GM06990 (cell line): ENCODE measurements around the gene RHD.
"Not testable (repeated sequence)": the region's sequence is repeated elsewhere in the genome, so short reads cannot be mapped to it uniquely, and the experiment has no call there.

Experiments used
- DNase-seq: peaks from one replicate; pipeline ENCODE4 v3.0.0-alpha.2; 2011; ENCODE audit not compliant: insufficient read length; ENCODE audit errors: extremely low read depth
- H3K27me3 ChIP-seq: replicated peaks from 2 replicates; pipeline ENCODE4 v1.6.0; 2011; ENCODE audit warnings: low read length; ENCODE audit not compliant: control insufficient read depth, insufficient read depth
- H3K36me3 ChIP-seq: 2 replicates; pipeline ENCODE4 v1.5.1; 2011; ENCODE audit warnings: low read length; ENCODE audit not compliant: control insufficient read depth, insufficient read depth
- H3K4me3 ChIP-seq: replicated peaks from 2 replicates; pipeline ENCODE4 v1.5.1; 2011; ENCODE audit warnings: low read depth, mild to moderate bottlenecking, control low read depth, low read length
- CTCF ChIP-seq: IDR thresholded peaks from 2 replicates; pipeline ENCODE4 v1.5.1; 2011; ENCODE audit warnings: low read length, control low read depth, mild to moderate bottlenecking, inconsistent platforms; ENCODE audit not compliant: insufficient read depth, poor library complexity, severe bottlenecking

RHD gene

DNA sequence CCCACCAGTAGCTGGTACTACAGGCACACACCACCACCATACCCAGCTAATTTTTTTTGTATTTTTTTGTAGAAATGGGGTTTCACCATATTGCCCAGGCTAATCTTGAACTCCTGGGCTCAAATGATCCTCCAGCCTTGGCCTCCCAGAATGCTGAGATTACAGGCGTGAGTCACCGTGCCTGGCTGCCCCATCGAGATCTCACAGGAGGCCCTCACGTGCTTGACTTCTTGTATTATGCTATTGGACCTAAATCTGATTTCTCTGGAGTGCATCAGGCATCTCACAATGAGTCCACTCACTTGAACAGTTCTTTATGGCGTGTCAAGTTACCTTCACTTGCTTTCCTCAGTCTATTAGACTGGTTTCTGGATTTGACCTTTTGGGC lies 15.7 kb upstream of the RHD start:
- DNase-seq: no peak
- Histone ChIP-seq H3K4me3 (no peak overlapping the region), H3K36me3 (no peaks in the 10 kb centered on the region), H3K27me3 (no peaks in the 10 kb centered on the region)
- TF ChIP-seq CTCF: no peak

GRCh38 chr1:25257196-25257595 lies 15.1 kb upstream of the RHD start:
- H3K4me3 ChIP-seq: no peak overlapping the region
- no peaks in the 10 kb centered on the region for H3K27me3 ChIP-seq
- no peaks in the 10 kb centered on the region for H3K36me3 ChIP-seq
- DNase-seq: no peak
- TF ChIP-seq CTCF: no peak

- not testable (repeated sequence) for DNase-seq
Observed at GRCh38 chr1:25259813-25260212, 12.5 kb upstream of the RHD start.

GRCh38 chr1:25260336-25260735 lies 12.0 kb upstream of the RHD start:
- not testable (repeated sequence) for H3K27me3 ChIP-seq, DNase-seq, H3K36me3 ChIP-seq, H3K4me3 ChIP-seq

More at GRCh38 chr1:25259813-25260212, 12.5 kb upstream of the RHD start:
- not testable (repeated sequence) for H3K27me3 ChIP-seq, H3K4me3 ChIP-seq, H3K36me3 ChIP-seq

DNA sequence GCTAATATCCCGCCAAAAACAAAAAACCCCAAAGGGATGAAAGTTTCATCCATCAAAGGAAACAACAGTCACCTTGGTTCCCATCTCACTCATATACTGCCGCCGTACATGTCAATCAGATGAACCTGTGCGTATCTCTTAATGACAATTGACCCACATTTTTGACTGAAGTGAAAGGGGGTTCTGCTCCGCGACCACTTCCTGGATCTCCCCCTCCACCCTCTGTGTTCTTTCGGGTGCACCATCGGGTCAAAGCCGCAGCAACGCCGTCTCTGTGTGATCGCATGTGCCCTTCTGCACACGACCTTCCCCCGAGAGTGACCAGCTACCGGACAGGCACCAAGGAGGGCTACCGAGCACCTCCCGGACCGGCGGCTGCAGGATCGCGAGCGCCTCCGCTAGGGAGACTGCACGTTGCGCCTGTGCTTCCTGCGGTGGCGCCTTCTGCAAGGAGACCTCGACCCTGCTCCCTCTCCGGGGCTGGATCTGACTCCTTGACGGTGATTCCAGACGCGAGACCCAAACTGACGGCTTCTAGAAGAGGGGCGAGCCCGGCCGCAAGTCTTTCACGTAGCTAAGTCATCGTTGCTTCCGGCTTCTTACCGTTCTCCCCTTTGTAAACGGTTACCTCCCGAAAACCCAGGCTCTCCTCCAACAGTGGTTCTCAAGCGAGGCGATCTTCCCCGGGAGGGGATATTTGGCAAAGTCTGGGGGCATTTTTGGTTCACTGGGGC lies 5.6 kb upstream of the RHD start:
- H3K36me3 ChIP-seq, H3K27me3 ChIP-seq: not testable (repeated sequence)
- DNase-seq: peak; percentile 51
- H3K4me3 ChIP-seq: peak overlapping the region; percentile 76

DNA sequence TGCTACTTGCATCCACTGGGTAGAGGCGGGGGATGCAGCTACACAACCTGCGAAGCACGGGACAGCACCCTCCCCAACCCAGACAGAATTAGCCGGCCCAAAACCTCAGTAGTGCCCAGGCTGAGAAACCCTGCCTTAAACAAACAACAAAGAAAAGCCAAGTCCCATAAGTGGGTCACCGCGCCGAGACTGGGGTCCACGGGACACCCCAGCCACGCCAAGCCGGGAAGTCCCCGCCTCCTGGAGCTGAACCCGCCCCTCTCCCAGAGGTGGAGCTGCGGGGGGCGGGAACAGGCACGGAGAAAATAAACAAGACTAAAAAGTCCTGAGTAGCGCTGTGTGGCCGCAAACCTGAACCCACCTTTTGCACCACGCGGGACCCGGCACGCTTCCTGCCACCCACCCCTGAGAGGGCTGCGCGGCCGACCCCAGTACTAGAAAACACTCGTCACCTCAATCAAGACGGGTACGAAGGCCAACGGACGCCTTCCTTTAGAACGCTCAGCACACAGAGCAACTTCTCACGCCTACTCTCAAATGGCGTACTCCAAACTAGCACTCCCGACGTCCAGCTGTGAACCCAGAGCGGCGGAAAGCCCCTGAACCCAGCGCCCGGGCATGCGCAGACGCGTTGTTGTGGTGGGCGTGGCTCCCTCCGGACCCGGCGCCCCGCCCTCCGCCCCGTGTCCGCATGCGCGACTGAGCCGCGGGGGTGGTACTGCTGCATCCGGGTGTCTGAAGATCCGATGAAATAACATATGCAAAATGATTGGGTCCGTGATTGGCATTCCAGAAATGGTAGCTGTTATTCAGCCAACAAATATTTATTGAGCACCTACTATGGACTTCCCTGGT lies 4.8 kb upstream of the RHD start:
- H3K4me3 ChIP-seq: peak overlapping the region; percentile 57
- not testable (repeated sequence) for H3K36me3 ChIP-seq, H3K27me3 ChIP-seq
- DNase-seq: peak; percentile 86

- not testable (repeated sequence) for DNase-seq, H3K27me3 ChIP-seq, H3K36me3 ChIP-seq
- H3K4me3 ChIP-seq: peak overlapping the region; percentile 51
Observed at GRCh38 chr1:25268143-25268760, 4.1 kb upstream of the RHD start.

DNA sequence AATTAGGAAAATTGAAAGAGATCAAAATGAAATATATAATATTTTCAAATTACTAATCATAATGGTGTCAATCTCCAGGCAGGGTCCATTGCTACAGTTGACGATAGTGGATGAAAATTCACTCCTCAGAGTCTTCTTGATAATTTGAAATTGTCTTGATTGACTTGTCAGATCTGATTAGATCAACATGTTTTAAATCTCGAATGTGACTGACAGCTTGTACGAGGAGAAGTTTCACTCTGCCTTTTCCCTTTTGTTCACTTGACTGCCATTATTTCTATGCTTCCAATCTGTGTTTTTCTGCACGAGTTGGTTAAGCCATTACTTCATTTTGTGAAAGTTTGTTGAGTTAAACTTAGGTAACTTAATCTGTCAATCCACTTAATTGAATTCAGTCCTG lies 3.3 kb downstream of the RHD start:
- DNase-seq, H3K36me3 ChIP-seq, H3K27me3 ChIP-seq, H3K4me3 ChIP-seq: not testable (repeated sequence)

GRCh38 chr1:25277295-25277694 lies 5.0 kb downstream of the RHD start:
- not testable (repeated sequence) for H3K36me3 ChIP-seq, H3K27me3 ChIP-seq, H3K4me3 ChIP-seq, DNase-seq

- not testable (repeated sequence) for H3K4me3 ChIP-seq, DNase-seq, H3K27me3 ChIP-seq, H3K36me3 ChIP-seq
Observed at GRCh38 chr1:25278358-25278757, 6.0 kb downstream of the RHD start.

- not testable (repeated sequence) for H3K4me3 ChIP-seq, H3K36me3 ChIP-seq, H3K27me3 ChIP-seq, DNase-seq
Observed at GRCh38 chr1:25278790-25279189, 6.5 kb downstream of the RHD start.

- DNase-seq, H3K36me3 ChIP-seq, H3K4me3 ChIP-seq, H3K27me3 ChIP-seq: not testable (repeated sequence)
Observed at GRCh38 chr1:25279693-25280111, 7.4 kb downstream of the RHD start.
